SK-N-SH (cell line): Measurements from ENCODE around the gene DGUOK. TPM values are rescaled to one million over a fixed set of nuclear protein-coding genes. Genes with fewer than 3 reads are reported as not detected.
"Not testable (repeated sequence)": the region's sequence is repeated elsewhere in the genome, so short reads cannot be mapped to it uniquely, and the experiment has no call there.

ENCODE experiments used
- CTCF ChIA-PET: fragments of 300-600, 350-600 bp; formaldehyde crosslinking; extraction: SDS; loops from one replicate; lab custom pipeline; 2021; lab: Yijun Ruan, JAX
- POLR2A ChIA-PET: fragments of 350-600 bp; sonication (Branson Sonifier 250); formaldehyde crosslinking; extraction: SDS; loops from one replicate; lab custom pipeline; 2020; ENCODE audit warnings: antibody characterized with exemption, inconsistent platforms; lab: Yijun Ruan, JAX
- DNase-seq: peaks from one replicate; pipeline ENCODE4 v3.0.0; 2012
- H2AFZ ChIP-seq: fragments of 200-600 bp; sonication (generic); 2 replicates; pipeline ENCODE4 v1.8.1; 2016; ENCODE audit warnings: antibody characterized with exemption, mild to moderate bottlenecking, low read depth
- H3F3A ChIP-seq: fragments of 200-600 bp; sonication (generic); replicated peaks from 2 replicates; pipeline ENCODE3; 2016; ENCODE audit warnings: antibody characterized with exemption, mild to moderate bottlenecking; ENCODE audit not compliant: insufficient read depth
- H3K27ac ChIP-seq, 2 experiments: fragments of 200-500 bp in 1 of 2; fragments of 200-600 bp in 1 of 2; sonication (Bioruptor generic) in 1 of 2; sonication (generic), shearing (Covaris generic) in 1 of 2; 2 replicates each; pipeline versions ENCODE4 v1.5.1 to v1.6.1; 2014 to 2016; ENCODE audit warnings: low read depth in 2 of 2, inconsistent platforms in 1 of 2, low read length in 1 of 2, mild to moderate bottlenecking in 1 of 2, mixed read lengths in 1 of 2
- H3K27me3 ChIP-seq: fragments of 200-600 bp; sonication (generic), shearing (Covaris generic); 2 replicates; pipeline ENCODE4 v1.6.1; 2016; ENCODE audit warnings: mixed run types; ENCODE audit not compliant: insufficient read depth
- H3K36me3 ChIP-seq, 2 experiments: fragments of 200-500 bp in 1 of 2; fragments of 200-600 bp in 1 of 2; sonication (Bioruptor generic) in 1 of 2; sonication (generic) in 1 of 2; replicated peaks in 1 of 2; 2 replicates each; pipeline versions ENCODE3 to v1.5.1; 2014 to 2016; ENCODE audit warnings: low read length in 1 of 2, mild to moderate bottlenecking in 1 of 2; ENCODE audit not compliant: insufficient read depth in 2 of 2, control insufficient read depth in 1 of 2
- H3K4me1 ChIP-seq, 2 experiments: fragments of 200-500 bp in 1 of 2; fragments of 200-600 bp in 1 of 2; sonication (Bioruptor generic) in 1 of 2; sonication (generic), shearing (Covaris generic) in 1 of 2; 2 replicates each; pipeline versions ENCODE4 v1.5.1 to v1.6.1; 2014 to 2016; ENCODE audit warnings: low read depth in 1 of 2, low read length in 1 of 2, mixed run types in 1 of 2; ENCODE audit not compliant: insufficient read depth in 2 of 2, control insufficient read depth in 1 of 2
- H3K4me2 ChIP-seq: fragments of 200-600 bp; sonication (generic), shearing (Covaris generic); 2 replicates; pipeline ENCODE4 v1.6.1; 2017; ENCODE audit warnings: mixed run types
- H3K4me3 ChIP-seq, 2 experiments: fragments of 200-500 bp in 1 of 2; fragments of 200-600 bp in 1 of 2; sonication (Bioruptor generic) in 1 of 2; sonication (generic), shearing (Covaris generic) in 1 of 2; 2 replicates each; pipeline versions ENCODE4 v1.5.1 to v1.8.1; 2014 to 2016; ENCODE audit warnings: low read depth in 2 of 2, inconsistent platforms in 1 of 2, low read length in 1 of 2, mild to moderate bottlenecking in 1 of 2, mixed read lengths in 1 of 2, moderate library complexity in 1 of 2
- H3K79me2 ChIP-seq: fragments of 200-600 bp; sonication (generic); 2 replicates; pipeline ENCODE4 v1.8.1; 2017; ENCODE audit warnings: mild to moderate bottlenecking; ENCODE audit not compliant: insufficient read depth
- H3K9ac ChIP-seq: fragments of 200-600 bp; sonication (generic); 2 replicates; pipeline ENCODE4 v1.6.1; 2017; ENCODE audit warnings: mixed run types
- H3K9me2 ChIP-seq: fragments of 200-600 bp; sonication (generic); 2 replicates; pipeline ENCODE4 v1.6.1; 2017; ENCODE audit warnings: mixed run types
- H3K9me3 ChIP-seq: fragments of 200-600 bp; sonication (generic); 2 replicates; pipeline ENCODE4 v1.6.1; 2017; ENCODE audit warnings: mixed run types, mild to moderate bottlenecking, moderate library complexity
- H4K20me1 ChIP-seq: fragments of 200-600 bp; sonication (generic); 2 replicates; pipeline ENCODE4 v1.6.1; 2017; ENCODE audit warnings: mild to moderate bottlenecking, mixed run types; ENCODE audit not compliant: insufficient read depth
- CHD2 ChIP-seq: fragments of 150-350 bp; IDR thresholded peaks from 2 replicates; pipeline ENCODE4 v1.6.1; 2018; ENCODE audit warnings: low read length; ENCODE audit not compliant: partially characterized antibody
- ELF1 ChIP-seq: IDR thresholded peaks from 2 replicates; pipeline ENCODE4 v1.4.0; 2012
- EP300 ChIP-seq, 2 experiments: IDR thresholded peaks; 2 replicates each; pipeline versions ENCODE4 v1.4.0 to v1.6.1; 2012; ENCODE audit warnings: borderline replicate concordance in 1 of 2, low read depth in 1 of 2, low read length in 1 of 2
- EZH2phosphoT487 ChIP-seq: fragments of 200-600 bp; sonication (generic); IDR thresholded peaks from 2 replicates; pipeline ENCODE4 v1.6.1; 2017; ENCODE audit warnings: low read depth, mixed run types, mild to moderate bottlenecking, antibody characterized with exemption, moderate library complexity, borderline replicate concordance
- FOXM1 ChIP-seq: IDR thresholded peaks from 2 replicates; pipeline ENCODE4 v1.4.0; 2012; ENCODE audit warnings: low read depth, mild to moderate bottlenecking
- GABPA ChIP-seq: IDR thresholded peaks from 2 replicates; pipeline ENCODE4 v1.4.0; 2012; ENCODE audit warnings: low read depth, mild to moderate bottlenecking
- GATA2 ChIP-seq: sonication (generic); formaldehyde crosslinking; IDR thresholded peaks from 2 replicates; pipeline ENCODE4 v1.5.0; 2020; ENCODE audit warnings: mild to moderate bottlenecking, missing genetic modification reagents
- JUND ChIP-seq: IDR thresholded peaks from 2 replicates; pipeline ENCODE4 v1.4.0; 2012
- MEF2A ChIP-seq: IDR thresholded peaks from 2 replicates; pipeline ENCODE4 v1.4.0; 2012; ENCODE audit warnings: low read depth, borderline replicate concordance
- NFIC ChIP-seq: IDR thresholded peaks from 2 replicates; pipeline ENCODE4 v1.4.0; 2012; ENCODE audit warnings: borderline replicate concordance
- PBX3 ChIP-seq: IDR thresholded peaks from 2 replicates; pipeline ENCODE4; 2012
- RAD21 ChIP-seq: IDR thresholded peaks from 2 replicates; pipeline ENCODE4 v1.6.1; 2012; ENCODE audit warnings: mild to moderate bottlenecking, low read length
- RCOR1 ChIP-seq: fragments of 150-350 bp; IDR thresholded peaks from 2 replicates; pipeline ENCODE4 v1.6.1; 2017; ENCODE audit warnings: antibody characterized with exemption, low read length
- REST ChIP-seq: IDR thresholded peaks from 2 replicates; pipeline ENCODE4 v1.6.1; 2012; ENCODE audit warnings: mild to moderate bottlenecking, low read depth, low read length, moderate library complexity
- RFX5 ChIP-seq: IDR thresholded peaks from 2 replicates; pipeline ENCODE4 v1.6.1; 2012; ENCODE audit warnings: mild to moderate bottlenecking, improper control_type of control experiment, low read length
- SMC3 ChIP-seq: IDR thresholded peaks from 2 replicates; pipeline ENCODE4 v1.6.1; 2012; ENCODE audit warnings: low read depth, low read length, improper control_type of control experiment
- TAF1 ChIP-seq: IDR thresholded peaks from 2 replicates; pipeline ENCODE4 v1.6.1; 2012; ENCODE audit warnings: low read depth, mild to moderate bottlenecking, low read length, moderate library complexity, borderline replicate concordance
- TCF12 ChIP-seq: IDR thresholded peaks from 2 replicates; pipeline ENCODE4 v1.4.0; 2012
- TEAD4 ChIP-seq: IDR thresholded peaks from 2 replicates; pipeline ENCODE4 v1.4.0; 2012; ENCODE audit warnings: mild to moderate bottlenecking, borderline replicate concordance; ENCODE audit not compliant: insufficient read depth
- WGBS: methylation state at CpG from one replicate; pipeline ENCODE4 v1.1.6; 2017; ENCODE audit warnings: low lambda C conversion rate; 5-methylcytosine and 5-hydroxymethylcytosine counted together
- polyA plus RNA-seq, 3 experiments: library from polyadenylated mRNA; depleted of rRNA; stranded (reverse); fragments of >200 nt; gene quantifications; 2 replicates each; pipeline ENCODE4 v1.2.3, GENCODE V29; 2012
- TF ChIP-seq, protein P1 (sequence below): fragments of 200-600 bp; sonication (generic); IDR thresholded peaks from 2 replicates; pipeline ENCODE4 v1.6.1; 2017; ENCODE audit warnings: antibody characterized with exemption, mild to moderate bottlenecking, moderate library complexity
- TF ChIP-seq, protein P2 (sequence below): IDR thresholded peaks from 2 replicates; pipeline ENCODE4 v1.4.0; 2012; ENCODE audit warnings: low read depth, borderline replicate concordance

The DGUOK gene
- polyA plus RNA-seq, 1 of the 3 experiments (the other 2 are of a cell fraction) = 122 TPM

GRCh38 chr2:73939419-73939818 is 12.7 kb downstream of the DGUOK start (continued):
- TF ChIP-seq REST (no peak), TCF12 (no peak), EP300 (IDR thresholded peaks at IDR 0.05; ENCODE audit: borderline replicate concordance in 1 of 2, low read depth in 1 of 2, low read length in 1 of 2) (no peak)
- TF ChIP-seq, protein P1, sequence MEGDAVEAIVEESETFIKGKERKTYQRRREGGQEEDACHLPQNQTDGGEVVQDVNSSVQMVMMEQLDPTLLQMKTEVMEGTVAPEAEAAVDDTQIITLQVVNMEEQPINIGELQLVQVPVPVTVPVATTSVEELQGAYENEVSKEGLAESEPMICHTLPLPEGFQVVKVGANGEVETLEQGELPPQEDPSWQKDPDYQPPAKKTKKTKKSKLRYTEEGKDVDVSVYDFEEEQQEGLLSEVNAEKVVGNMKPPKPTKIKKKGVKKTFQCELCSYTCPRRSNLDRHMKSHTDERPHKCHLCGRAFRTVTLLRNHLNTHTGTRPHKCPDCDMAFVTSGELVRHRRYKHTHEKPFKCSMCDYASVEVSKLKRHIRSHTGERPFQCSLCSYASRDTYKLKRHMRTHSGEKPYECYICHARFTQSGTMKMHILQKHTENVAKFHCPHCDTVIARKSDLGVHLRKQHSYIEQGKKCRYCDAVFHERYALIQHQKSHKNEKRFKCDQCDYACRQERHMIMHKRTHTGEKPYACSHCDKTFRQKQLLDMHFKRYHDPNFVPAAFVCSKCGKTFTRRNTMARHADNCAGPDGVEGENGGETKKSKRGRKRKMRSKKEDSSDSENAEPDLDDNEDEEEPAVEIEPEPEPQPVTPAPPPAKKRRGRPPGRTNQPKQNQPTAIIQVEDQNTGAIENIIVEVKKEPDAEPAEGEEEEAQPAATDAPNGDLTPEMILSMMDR = peak; percentile 14; the same call in 1 of the 2 replicates

- peaks cover 43 to 49% of the 10 kb centered on the region in 2 experiments for H3K36me3 ChIP-seq
- no CpG with 5 or more reads among the region's 1 CpG for WGBS
- POLR2A ChIA-PET, H3K9me2 ChIP-seq, H3K27ac ChIP-seq, CTCF ChIA-PET, H2AFZ ChIP-seq, H3K9ac ChIP-seq, H3K9me3 ChIP-seq, H3K4me2 ChIP-seq, H3K27me3 ChIP-seq, DNase-seq, H3K4me3 ChIP-seq: not testable (repeated sequence)
- peaks cover 87% of the 10 kb centered on the region for H3K79me2 ChIP-seq
- H4K20me1 ChIP-seq = peaks cover 100% of the 10 kb centered on the region
- H3F3A ChIP-seq = peaks cover 47% of the 10 kb centered on the region
- peaks cover 25 to 34% of the 10 kb centered on the region in 2 experiments for H3K4me1 ChIP-seq
Observed at GRCh38 chr2:73940066-73940465, 13.4 kb downstream of the DGUOK start.

DNA sequence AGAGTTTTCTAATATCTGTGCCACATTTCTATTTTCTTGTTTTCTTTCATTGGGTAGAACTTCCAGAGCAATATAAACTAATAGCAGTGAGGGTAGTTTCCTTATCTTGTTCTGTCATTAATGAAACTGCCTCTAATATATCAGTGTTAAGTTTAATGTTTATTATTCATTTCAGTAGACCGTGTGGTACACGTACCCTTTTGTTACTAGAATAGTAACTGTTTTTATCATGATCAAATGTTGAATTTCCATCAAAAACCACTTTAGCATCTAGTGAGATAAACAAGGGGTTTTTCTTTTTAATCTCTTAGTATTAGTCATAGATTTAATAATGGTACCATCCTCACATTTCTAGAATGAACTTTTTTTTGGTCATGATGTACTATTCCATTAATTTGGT is 16.0 kb downstream of the DGUOK start:
- 93% methylated on average over 2 of the region's 2 CpGs for WGBS
- H3K4me3 ChIP-seq = no peak overlapping the region
- ChIA-PET CTCF (no interaction called here), POLR2A (no interaction called here)
- peaks cover 100% of the 10 kb centered on the region for H4K20me1 ChIP-seq
- H3F3A ChIP-seq = peaks cover 34% of the 10 kb centered on the region
- H3K4me2 ChIP-seq = no peak overlapping the region
- H3K27me3 ChIP-seq = no peaks in the 10 kb centered on the region
- H3K9me3 ChIP-seq = no peaks in the 10 kb centered on the region
- no peaks in the 10 kb centered on the region for H3K9me2 ChIP-seq
- no peak overlapping the region for H3K27ac ChIP-seq
- peaks cover 42 to 72% of the 10 kb centered on the region in 2 experiments for H3K36me3 ChIP-seq
- H3K4me1 ChIP-seq = peaks cover 18 to 25% of the 10 kb centered on the region in 2 experiments
- H3K79me2 ChIP-seq = peaks cover 79% of the 10 kb centered on the region
- no peak for DNase-seq
- H3K9ac ChIP-seq = no peak overlapping the region
- H2AFZ ChIP-seq = no peak overlapping the region
- TF ChIP-seq JUND (no peak), ELF1 (no peak), SMC3 (no peak), RFX5 (no peak), TEAD4 (no peak), EP300 (IDR thresholded peaks at IDR 0.05; ENCODE audit: borderline replicate concordance in 1 of 2, low read depth in 1 of 2, low read length in 1 of 2) (no peak), GABPA (no peak), PBX3 (no peak), RCOR1 (no peak), TAF1 (no peak), GATA2 (CRISPR knock-in tag) (no peak), MEF2A (no peak), CHD2 (no peak), FOXM1 (no peak), NFIC (no peak), RAD21 (no peak), EZH2phosphoT487 (no peak)
- TF ChIP-seq, protein P2, sequence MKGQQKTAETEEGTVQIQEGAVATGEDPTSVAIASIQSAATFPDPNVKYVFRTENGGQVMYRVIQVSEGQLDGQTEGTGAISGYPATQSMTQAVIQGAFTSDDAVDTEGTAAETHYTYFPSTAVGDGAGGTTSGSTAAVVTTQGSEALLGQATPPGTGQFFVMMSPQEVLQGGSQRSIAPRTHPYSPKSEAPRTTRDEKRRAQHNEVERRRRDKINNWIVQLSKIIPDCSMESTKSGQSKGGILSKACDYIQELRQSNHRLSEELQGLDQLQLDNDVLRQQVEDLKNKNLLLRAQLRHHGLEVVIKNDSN = no peak
